GM19240 (cell line): ENCODE data around the gene FRRS1.

Source experiments
- DNase-seq: peaks from one replicate; pipeline ENCODE4 v3.0.0; 2011; ENCODE audit warnings: low spot score; ENCODE audit not compliant: insufficient read length

Gene FRRS1

GRCh38 chr1:99676876-99677275 is 89.6 kb downstream of the FRRS1 start:
- no peak for DNase-seq

DNA sequence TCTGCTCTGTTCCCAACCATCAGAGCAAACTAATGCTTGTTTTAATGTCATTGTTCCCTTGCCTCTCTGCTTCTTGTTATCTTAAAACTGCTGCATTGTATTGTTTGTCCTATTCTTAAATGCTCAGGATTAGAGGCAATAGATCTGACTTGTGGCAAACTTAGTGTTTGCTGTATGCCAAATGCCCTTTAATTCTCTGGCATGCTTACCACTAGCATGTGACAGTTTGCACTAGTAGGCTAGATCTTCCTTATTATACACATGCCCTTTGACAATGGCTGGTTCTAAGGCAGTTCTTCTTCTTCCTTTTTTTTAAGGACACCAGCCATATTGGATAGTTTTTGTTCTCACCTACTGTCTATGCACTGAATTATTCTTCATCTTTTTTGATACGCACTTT is 90.4 kb downstream of the FRRS1 start:
- DNase-seq, result no peak

- DNase-seq, result no peak
Observed at GRCh38 chr1:99675292-99675691, 91.1 kb downstream of the FRRS1 start.

DNA sequence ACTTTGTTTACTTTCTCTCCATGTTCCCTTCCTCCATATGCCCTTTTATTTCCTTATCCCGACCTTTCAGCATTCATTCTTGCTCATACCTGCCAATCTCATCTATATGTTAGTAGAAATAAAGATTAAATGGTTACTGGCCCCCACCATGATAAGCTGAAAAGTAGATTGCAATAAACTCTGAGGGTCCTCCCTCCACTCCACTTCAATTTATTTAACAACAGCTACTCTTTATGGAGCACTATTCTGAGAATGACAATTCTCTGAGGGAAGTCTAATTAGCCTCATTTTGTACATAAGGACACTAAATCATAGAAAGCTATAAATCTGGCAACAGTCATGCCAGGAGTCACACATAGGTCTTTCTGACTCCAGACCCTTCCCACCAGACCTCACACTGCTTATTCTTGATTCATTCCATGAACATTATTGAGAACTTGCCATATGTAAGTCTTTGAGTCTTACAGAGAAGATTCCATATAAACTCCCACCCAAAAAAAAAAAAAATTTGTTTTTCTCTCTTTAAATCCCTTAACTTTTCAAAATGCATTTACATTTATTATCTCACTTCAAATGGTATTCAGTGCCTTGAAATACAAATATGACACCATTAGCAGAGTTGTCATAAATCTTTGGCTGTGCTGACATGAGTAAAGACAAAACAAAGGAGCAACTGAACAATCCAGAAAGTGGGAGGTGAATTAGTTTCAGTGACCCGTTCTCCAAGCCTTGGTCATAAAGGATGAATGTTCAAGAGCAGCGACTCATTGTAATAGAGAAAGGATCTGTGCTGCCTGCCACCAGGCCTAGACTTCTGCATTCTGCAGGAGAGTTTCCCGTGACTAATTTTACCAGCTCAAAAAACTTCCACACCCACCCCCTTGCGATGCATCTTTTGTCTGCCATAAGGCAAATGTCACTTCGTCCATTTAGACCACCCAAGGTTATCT is 92.0 kb downstream of the FRRS1 start:
- DNase-seq, result no peak

DNA sequence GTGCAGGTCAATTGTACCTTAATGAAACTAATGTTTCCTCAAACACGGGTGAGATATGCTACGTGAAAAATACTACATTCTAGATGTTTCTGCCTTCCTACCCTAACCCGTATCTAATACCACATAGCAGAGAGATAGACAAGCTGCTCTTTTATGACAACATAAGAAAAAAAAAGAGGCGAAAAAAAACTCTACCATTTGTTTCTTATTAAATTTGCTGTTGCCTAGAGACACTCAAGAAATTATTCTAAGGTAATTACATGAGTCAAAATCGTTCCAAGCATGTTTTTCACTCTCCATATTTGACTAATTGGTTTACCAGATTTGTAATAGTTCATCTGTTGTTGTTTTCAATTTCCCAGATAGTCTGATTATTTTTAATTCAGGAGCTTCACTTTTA is 93.1 kb downstream of the FRRS1 start:
- DNase-seq, result no peak

- DNase-seq, result no peak
Observed at GRCh38 chr1:99672530-99673213, 93.8 kb downstream of the FRRS1 start.

DNA sequence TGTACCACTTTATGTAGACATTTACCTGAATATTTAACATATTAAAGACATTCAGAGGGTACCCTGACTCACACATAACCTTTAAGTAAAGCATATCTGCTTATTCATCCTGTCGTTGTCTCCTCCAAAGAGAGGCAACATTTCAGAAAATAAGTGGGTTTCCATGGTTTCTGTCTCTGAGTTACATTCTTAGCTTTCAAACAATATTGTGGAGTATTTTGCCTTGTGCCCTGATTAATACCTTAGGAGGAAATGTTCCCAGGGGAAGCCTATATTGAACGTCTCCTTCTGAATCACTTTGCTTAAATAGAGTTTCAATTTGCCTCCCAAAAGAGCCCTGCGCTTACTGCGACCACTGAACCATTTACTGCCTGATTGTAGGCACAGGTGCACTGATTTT is 94.4 kb downstream of the FRRS1 start:
- DNase-seq, result no peak

DNA sequence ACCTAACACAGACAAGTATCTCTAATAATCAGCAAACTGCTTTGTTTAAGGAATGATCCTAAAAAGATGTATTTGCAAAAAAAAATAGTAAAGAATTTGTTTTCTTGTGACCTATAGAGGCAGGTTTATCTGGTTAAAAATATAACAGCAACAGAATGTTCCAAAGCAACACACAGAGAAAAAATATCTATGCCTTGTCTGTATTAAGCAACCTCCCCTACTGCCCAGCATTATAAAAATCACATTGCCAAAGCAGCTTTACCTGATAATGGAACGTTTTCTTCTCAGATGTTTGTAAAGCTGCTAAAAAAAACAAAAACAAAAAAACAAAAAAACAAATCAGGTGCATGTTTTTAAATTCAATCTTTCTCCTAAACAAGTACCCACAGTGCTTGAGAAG is 95.9 kb downstream of the FRRS1 start:
- no peak for DNase-seq

- DNase-seq, result no peak
Observed at GRCh38 chr1:99669821-99670220, 96.6 kb downstream of the FRRS1 start.

- no peak for DNase-seq
Observed at GRCh38 chr1:99669376-99669775, 97.1 kb downstream of the FRRS1 start.

DNA sequence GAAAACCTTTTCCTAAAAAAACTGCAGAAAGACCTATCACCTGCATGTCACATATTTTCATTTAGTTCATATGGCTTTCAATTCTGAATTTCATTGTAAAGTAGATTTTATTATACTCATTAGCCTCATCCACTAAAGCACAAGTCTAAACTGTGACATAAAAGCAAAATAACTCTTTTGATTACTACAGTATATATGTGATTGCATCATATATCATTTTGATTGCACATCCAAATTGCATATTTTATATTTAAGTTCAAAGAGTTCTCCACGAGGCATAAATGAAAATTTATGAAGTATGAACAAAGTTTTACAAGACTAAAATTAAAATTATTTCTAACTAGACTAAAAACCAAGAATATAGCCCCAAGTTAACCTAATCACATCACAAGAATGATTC is 101.2 kb downstream of the FRRS1 start:
- DNase-seq, result no peak

- no peak for DNase-seq
Observed at GRCh38 chr1:99663501-99663900, 102.9 kb downstream of the FRRS1 start.

GRCh38 chr1:99662539-99663080 is 103.8 kb downstream of the FRRS1 start:
- no peak for DNase-seq

GRCh38 chr1:99661780-99662179 is 104.7 kb downstream of the FRRS1 start:
- DNase-seq, result no peak

DNA sequence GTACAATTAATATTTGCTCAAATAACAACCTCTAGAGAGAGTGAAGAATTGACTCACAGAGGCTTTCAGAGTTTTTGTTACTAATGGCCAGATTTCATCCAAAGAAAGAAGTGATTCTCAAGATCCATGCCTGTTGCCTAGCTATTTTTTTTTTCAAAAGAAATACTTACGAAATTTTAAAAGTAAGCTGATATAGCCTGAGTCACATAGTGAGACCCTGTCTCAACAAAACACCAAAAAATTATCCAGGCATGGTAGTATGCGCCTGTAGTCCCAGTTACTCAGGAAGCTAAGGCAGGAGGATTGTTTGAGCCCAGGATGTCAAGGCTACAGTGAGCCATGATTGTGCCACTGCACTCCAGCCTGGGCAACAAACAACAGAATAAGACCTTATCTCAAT is 105.9 kb downstream of the FRRS1 start:
- no peak for DNase-seq

DNA sequence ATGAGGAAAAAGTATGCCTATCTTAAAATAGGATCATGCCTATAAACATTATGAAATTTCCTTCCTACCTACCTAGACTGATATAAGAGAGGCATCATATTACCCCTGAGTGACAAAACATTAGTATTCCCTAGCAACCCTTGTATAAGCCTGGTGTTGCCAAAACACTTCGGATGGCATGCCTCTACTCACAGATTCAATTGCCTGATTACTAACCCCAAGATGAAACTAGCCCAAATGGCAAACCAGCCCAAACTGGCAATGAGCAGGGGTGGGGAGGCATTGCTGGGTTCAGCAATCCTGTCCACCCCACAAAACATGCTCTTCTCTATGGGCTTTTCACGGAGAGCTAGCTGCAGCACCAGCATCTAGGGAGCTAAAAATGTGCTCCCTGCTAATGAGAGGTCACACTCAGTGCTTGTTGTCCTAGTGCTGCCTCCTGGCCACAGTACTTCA is 106.7 kb downstream of the FRRS1 start:
- DNase-seq, result no peak
